Measurements from ENCODE around the gene UNC5CL. TPM values are rescaled to one million over a fixed set of nuclear protein-coding genes. Genes with fewer than 3 reads are reported as not detected.

The UNC5CL gene
- total RNA-seq, 2 donors from 2014 or later: 4.1 to 4.2 TPM

GRCh38 chr6:40986364-40986763, 52.7 kb downstream of the UNC5CL start:
- no peak overlapping the region for H3K4me3 ChIP-seq
- H3K4me1 ChIP-seq: no peaks in the 10 kb centered on the region
- no peak overlapping the region for H3K9ac ChIP-seq (ENCODE audit: low read depth in 2 of 2, low read length in 2 of 2)
- DNase-seq: no peak
- intact Hi-C loops (cut with DNase I): no loop called here
- H3K27ac ChIP-seq: no peak overlapping the region
- no peaks in the 10 kb centered on the region for H3K27me3 ChIP-seq
- no peaks in the 10 kb centered on the region for H3K36me3 ChIP-seq
- no peaks in the 10 kb centered on the region for H3K9me3 ChIP-seq
- no peak for TF ChIP-seq CTCF (IDR thresholded peaks at IDR 0.05)

- TF ChIP-seq CTCF (IDR thresholded peaks at IDR 0.05): no peak
- Histone ChIP-seq H3K36me3 (no peaks in the 10 kb centered on the region), H3K9me3 (no peaks in the 10 kb centered on the region), H3K4me3 (no peak overlapping the region), H3K4me1 (no peaks in the 10 kb centered on the region), H3K27ac (no peak overlapping the region), H3K27me3 (no peaks in the 10 kb centered on the region), H3K9ac (ENCODE audit: low read depth in 2 of 2, low read length in 2 of 2) (no peak overlapping the region)
- DNase-seq: no peak
- intact Hi-C loops (cut with DNase I): no loop called here
These were observed 55.3 kb downstream of the UNC5CL start for GRCh38 chr6:40983752-40984151.

GRCh38 chr6:40982917-40983316, 56.1 kb downstream of the UNC5CL start:
- no peak for TF ChIP-seq CTCF (IDR thresholded peaks at IDR 0.05)
- Histone ChIP-seq H3K9ac (ENCODE audit: low read depth in 2 of 2, low read length in 2 of 2) (no peak overlapping the region), H3K4me3 (no peak overlapping the region), H3K4me1 (no peaks in the 10 kb centered on the region), H3K36me3 (no peaks in the 10 kb centered on the region), H3K27me3 (no peaks in the 10 kb centered on the region), H3K27ac (no peak overlapping the region), H3K9me3 (no peaks in the 10 kb centered on the region)
- intact Hi-C loops (cut with DNase I): no loop called here
- DNase-seq: no peak

- Histone ChIP-seq H3K9ac (ENCODE audit: low read depth in 2 of 2, low read length in 2 of 2) (no peak overlapping the region), H3K4me1 (no peaks in the 10 kb centered on the region), H3K27me3 (peaks cover 4% of the 10 kb centered on the region), H3K27ac (no peak overlapping the region), H3K36me3 (no peaks in the 10 kb centered on the region), H3K9me3 (no peaks in the 10 kb centered on the region), H3K4me3 (no peak overlapping the region)
- DNase-seq: no peak
- intact Hi-C loops (cut with DNase I): no loop called here
- no peak for TF ChIP-seq CTCF (IDR thresholded peaks at IDR 0.05)
These were observed 60.2 kb downstream of the UNC5CL start for GRCh38 chr6:40978687-40979289.

GRCh38 chr6:40977695-40978094, 61.3 kb downstream of the UNC5CL start:
- H3K36me3 ChIP-seq: no peaks in the 10 kb centered on the region
- H3K9me3 ChIP-seq: no peaks in the 10 kb centered on the region
- H3K4me1 ChIP-seq: no peaks in the 10 kb centered on the region
- peaks cover 4% of the 10 kb centered on the region for H3K27me3 ChIP-seq
- H3K4me3 ChIP-seq: no peak overlapping the region
- no peak overlapping the region for H3K27ac ChIP-seq
- no peak overlapping the region for H3K9ac ChIP-seq (ENCODE audit: low read depth in 2 of 2, low read length in 2 of 2)
- no peak for TF ChIP-seq CTCF (IDR thresholded peaks at IDR 0.05)
- DNase-seq: no peak
- intact Hi-C loops (cut with DNase I): no loop called here

All from colonic mucosa (tissue), 4 donors.